Measurements from ENCODE around the gene NEGR1. TPM values are rescaled to one million over a fixed set of nuclear protein-coding genes. Genes with fewer than 3 reads are reported as not detected.

Gene NEGR1
- total and polyA plus RNA-seq, 2 experiments from 2014 or later: 0.57 to 0.94 TPM

DNA sequence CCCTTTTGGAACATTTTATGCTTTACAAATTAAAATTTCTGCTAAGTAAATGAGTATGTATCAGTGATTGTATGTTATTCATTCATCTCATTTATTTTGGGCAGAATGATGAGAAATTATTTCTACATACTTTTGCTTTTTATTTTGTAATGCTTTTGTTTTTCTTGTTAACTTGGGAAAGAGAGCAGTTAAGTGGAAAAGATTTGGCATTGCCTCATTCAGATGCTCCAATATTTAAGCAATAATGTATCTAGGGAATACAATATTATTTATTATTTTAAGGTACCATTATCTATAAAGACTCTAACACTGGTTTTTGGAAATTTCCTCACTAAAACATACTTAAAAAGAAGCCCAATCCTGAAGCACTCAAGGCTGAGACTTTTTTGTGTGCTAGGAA, 431.8 kb downstream of the NEGR1 start (continued):
- TF ChIP-seq, protein P1, sequence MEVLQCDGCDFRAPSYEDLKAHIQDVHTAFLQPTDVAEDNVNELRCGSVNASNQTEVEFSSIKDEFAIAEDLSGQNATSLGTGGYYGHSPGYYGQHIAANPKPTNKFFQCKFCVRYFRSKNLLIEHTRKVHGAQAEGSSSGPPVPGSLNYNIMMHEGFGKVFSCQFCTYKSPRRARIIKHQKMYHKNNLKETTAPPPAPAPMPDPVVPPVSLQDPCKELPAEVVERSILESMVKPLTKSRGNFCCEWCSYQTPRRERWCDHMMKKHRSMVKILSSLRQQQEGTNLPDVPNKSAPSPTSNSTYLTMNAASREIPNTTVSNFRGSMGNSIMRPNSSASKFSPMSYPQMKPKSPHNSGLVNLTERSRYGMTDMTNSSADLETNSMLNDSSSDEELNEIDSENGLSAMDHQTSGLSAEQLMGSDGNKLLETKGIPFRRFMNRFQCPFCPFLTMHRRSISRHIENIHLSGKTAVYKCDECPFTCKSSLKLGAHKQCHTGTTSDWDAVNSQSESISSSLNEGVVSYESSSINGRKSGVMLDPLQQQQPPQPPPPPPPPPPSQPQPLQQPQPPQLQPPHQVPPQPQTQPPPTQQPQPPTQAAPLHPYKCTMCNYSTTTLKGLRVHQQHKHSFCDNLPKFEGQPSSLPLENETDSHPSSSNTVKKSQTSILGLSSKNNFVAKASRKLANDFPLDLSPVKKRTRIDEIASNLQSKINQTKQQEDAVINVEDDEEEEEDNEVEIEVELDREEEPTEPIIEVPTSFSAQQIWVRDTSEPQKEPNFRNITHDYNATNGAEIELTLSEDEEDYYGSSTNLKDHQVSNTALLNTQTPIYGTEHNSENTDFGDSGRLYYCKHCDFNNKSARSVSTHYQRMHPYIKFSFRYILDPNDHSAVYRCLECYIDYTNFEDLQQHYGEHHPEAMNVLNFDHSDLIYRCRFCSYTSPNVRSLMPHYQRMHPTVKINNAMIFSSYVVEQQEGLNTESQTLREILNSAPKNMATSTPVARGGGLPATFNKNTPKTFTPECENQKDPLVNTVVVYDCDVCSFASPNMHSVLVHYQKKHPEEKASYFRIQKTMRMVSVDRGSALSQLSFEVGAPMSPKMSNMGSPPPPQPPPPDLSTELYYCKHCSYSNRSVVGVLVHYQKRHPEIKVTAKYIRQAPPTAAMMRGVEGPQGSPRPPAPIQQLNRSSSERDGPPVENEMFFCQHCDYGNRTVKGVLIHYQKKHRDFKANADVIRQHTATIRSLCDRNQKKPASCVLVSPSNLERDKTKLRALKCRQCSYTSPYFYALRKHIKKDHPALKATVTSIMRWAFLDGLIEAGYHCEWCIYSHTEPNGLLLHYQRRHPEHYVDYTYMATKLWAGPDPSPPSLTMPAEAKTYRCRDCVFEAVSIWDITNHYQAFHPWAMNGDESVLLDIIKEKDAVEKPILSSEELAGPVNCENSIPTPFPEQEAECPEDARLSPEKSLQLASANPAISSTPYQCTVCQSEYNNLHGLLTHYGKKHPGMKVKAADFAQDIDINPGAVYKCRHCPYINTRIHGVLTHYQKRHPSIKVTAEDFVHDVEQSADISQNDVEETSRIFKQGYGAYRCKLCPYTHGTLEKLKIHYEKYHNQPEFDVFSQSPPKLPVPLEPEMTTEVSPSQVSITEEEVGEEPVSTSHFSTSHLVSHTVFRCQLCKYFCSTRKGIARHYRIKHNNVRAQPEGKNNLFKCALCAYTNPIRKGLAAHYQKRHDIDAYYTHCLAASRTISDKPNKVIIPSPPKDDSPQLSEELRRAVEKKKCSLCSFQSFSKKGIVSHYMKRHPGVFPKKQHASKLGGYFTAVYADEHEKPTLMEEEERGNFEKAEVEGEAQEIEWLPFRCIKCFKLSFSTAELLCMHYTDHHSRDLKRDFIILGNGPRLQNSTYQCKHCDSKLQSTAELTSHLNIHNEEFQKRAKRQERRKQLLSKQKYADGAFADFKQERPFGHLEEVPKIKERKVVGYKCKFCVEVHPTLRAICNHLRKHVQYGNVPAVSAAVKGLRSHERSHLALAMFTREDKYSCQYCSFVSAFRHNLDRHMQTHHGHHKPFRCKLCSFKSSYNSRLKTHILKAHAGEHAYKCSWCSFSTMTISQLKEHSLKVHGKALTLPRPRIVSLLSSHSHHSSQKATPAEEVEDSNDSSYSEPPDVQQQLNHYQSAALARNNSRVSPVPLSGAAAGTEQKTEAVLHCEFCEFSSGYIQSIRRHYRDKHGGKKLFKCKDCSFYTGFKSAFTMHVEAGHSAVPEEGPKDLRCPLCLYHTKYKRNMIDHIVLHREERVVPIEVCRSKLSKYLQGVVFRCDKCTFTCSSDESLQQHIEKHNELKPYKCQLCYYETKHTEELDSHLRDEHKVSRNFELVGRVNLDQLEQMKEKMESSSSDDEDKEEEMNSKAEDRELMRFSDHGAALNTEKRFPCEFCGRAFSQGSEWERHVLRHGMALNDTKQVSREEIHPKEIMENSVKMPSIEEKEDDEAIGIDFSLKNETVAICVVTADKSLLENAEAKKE (CRISPR knock-in tag; IDR thresholded peaks at IDR 0.05): no peak

DNA sequence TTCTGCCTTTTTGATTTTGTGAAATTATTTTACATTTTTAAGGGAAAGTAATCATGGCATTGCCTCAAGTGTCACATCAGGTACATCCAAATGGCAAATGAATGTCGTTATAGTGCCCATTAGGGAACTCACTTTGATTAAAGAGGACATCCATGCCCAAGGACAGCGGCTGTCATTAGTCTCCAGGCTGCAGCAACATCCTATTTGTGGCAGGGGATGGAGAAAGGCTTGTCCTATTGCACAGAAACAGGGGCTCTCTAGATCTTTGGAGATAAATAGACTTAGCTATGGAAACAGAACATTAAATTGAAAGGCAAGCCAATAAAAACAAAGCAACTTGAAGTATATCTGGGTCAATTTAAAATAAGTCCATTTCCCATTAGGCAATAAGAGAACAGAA, 439.3 kb downstream of the NEGR1 start:
- Histone ChIP-seq H3K4me1 (ENCODE audit: insufficient read depth) (peaks cover under 1% of the 10 kb centered on the region; the same call in 1 of the 2 replicates), H3K27ac (ENCODE audit: low read depth) (no peak overlapping the region), H3F3A (replicated peaks; ENCODE audit: low read depth) (no peaks in the 10 kb centered on the region), H3K79me2 (replicated peaks; ENCODE audit: insufficient read depth) (no peaks in the 10 kb centered on the region), H2AFZ (no peak overlapping the region), H4K20me1 (replicated peaks; ENCODE audit: insufficient read depth) (no peaks in the 10 kb centered on the region), H3K9me2 (ENCODE audit: insufficient read depth) (no peaks in the 10 kb centered on the region; the same call in 1 of the 2 replicates), H3K36me3 (ENCODE audit: insufficient read depth) (no peaks in the 10 kb centered on the region), H3K4me3 (no peak overlapping the region), H3K27me3 (ENCODE audit: insufficient read depth) (no peaks in the 10 kb centered on the region), H3K4me2 (no peak overlapping the region)
- ATAC-seq (no peak), DNase-seq (ENCODE audit: low spot score) (no peak)
- no peaks in the 10 kb centered on the region for H3K27me3 Mint-ChIP-seq (ENCODE audit: insufficient read depth, low read depth, poor library complexity)
- H3K27ac Mint-ChIP-seq: no peak overlapping the region
- no peaks in the 10 kb centered on the region for H3K9me3 Mint-ChIP-seq
- TF ChIP-seq CREB1 (CRISPR knock-in tag; IDR thresholded peaks at IDR 0.05; ENCODE audit: low read depth): no peak
- no peak for TF ChIP-seq NANOG (IDR thresholded peaks at IDR 0.05; ENCODE audit: borderline replicate concordance)
- TF ChIP-seq JUNB (IDR thresholded peaks at IDR 0.05; ENCODE audit: unreplicated experiment): no peak
- TF ChIP-seq, protein P2, sequence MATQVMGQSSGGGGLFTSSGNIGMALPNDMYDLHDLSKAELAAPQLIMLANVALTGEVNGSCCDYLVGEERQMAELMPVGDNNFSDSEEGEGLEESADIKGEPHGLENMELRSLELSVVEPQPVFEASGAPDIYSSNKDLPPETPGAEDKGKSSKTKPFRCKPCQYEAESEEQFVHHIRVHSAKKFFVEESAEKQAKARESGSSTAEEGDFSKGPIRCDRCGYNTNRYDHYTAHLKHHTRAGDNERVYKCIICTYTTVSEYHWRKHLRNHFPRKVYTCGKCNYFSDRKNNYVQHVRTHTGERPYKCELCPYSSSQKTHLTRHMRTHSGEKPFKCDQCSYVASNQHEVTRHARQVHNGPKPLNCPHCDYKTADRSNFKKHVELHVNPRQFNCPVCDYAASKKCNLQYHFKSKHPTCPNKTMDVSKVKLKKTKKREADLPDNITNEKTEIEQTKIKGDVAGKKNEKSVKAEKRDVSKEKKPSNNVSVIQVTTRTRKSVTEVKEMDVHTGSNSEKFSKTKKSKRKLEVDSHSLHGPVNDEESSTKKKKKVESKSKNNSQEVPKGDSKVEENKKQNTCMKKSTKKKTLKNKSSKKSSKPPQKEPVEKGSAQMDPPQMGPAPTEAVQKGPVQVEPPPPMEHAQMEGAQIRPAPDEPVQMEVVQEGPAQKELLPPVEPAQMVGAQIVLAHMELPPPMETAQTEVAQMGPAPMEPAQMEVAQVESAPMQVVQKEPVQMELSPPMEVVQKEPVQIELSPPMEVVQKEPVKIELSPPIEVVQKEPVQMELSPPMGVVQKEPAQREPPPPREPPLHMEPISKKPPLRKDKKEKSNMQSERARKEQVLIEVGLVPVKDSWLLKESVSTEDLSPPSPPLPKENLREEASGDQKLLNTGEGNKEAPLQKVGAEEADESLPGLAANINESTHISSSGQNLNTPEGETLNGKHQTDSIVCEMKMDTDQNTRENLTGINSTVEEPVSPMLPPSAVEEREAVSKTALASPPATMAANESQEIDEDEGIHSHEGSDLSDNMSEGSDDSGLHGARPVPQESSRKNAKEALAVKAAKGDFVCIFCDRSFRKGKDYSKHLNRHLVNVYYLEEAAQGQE (IDR thresholded peaks at IDR 0.05; ENCODE audit: unreplicated experiment): no peak
- TF ChIP-seq ZNF331 (CRISPR knock-in tag; IDR thresholded peaks at IDR 0.05; ENCODE audit: low read depth): no peak
- TF ChIP-seq EZH2 (IDR thresholded peaks at IDR 0.05; ENCODE audit: low read depth, unreplicated experiment): no peak
- TF ChIP-seq, protein P3, sequence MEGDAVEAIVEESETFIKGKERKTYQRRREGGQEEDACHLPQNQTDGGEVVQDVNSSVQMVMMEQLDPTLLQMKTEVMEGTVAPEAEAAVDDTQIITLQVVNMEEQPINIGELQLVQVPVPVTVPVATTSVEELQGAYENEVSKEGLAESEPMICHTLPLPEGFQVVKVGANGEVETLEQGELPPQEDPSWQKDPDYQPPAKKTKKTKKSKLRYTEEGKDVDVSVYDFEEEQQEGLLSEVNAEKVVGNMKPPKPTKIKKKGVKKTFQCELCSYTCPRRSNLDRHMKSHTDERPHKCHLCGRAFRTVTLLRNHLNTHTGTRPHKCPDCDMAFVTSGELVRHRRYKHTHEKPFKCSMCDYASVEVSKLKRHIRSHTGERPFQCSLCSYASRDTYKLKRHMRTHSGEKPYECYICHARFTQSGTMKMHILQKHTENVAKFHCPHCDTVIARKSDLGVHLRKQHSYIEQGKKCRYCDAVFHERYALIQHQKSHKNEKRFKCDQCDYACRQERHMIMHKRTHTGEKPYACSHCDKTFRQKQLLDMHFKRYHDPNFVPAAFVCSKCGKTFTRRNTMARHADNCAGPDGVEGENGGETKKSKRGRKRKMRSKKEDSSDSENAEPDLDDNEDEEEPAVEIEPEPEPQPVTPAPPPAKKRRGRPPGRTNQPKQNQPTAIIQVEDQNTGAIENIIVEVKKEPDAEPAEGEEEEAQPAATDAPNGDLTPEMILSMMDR (conservative IDR thresholded peaks at IDR 0.05; ENCODE audit: low read depth in 2 of 2): no peak
- no peak for TF ChIP-seq POLR2AphosphoS5 (IDR thresholded peaks at IDR 0.05; ENCODE audit: low read depth)
- TF ChIP-seq STAT1 (IDR thresholded peaks at IDR 0.05; ENCODE audit: unreplicated experiment): no peak
- no peak for TF ChIP-seq EZH2phosphoT487 (IDR thresholded peaks at IDR 0.05; ENCODE audit: unreplicated experiment)
- no peak for TF ChIP-seq ZNF114 (CRISPR knock-in tag; IDR thresholded peaks at IDR 0.05)
- H3K4me3 Mint-ChIP-seq: no peak overlapping the region
- no peaks in the 10 kb centered on the region for H3K4me1 Mint-ChIP-seq
- no peaks in the 10 kb centered on the region for H3K36me3 Mint-ChIP-seq (ENCODE audit: low read depth)

Measured in GM23338 (cell line).